Umbilical cord (tissue), 2 donors: ENCODE measurements around the gene PEPD. TPM values are rescaled to one million over a fixed set of nuclear protein-coding genes. Genes with fewer than 3 reads are reported as not detected.
A peak's percentile ranks its signal among the peaks of the same experiment; 100 is the strongest.

Experiments used
- DNase-seq: peaks from one replicate; pipeline ENCODE4 v3.0.0-alpha.2; 2015; ENCODE audit warnings: low spot score
- total RNA-seq: library from RNA; depleted of rRNA; stranded (reverse); fragments of >200 nt; gene quantifications from one replicate; pipeline ENCODE4 v1.2.3, GENCODE V29; 2014; ENCODE audit warnings: low replicate concordance; ENCODE audit not compliant: insufficient read depth

Gene PEPD
- total RNA-seq, 1 donor from 2014 or later: 32.3 TPM

- no peak for DNase-seq
Observed at GRCh38 chr19:33407716-33408115, 113.9 kb downstream of the PEPD start.

GRCh38 chr19:33407140-33407551, 114.4 kb downstream of the PEPD start:
- DNase-seq: no peak

GRCh38 chr19:33406521-33407139, 115.0 kb downstream of the PEPD start:
- DNase-seq: peak; percentile 53

GRCh38 chr19:33405553-33406461, 115.8 kb downstream of the PEPD start:
- no peak for DNase-seq

GRCh38 chr19:33405254-33405552, 116.4 kb downstream of the PEPD start:
- DNase-seq: no peak

GRCh38 chr19:33404506-33405253, 116.9 kb downstream of the PEPD start:
- peak; percentile 85 for DNase-seq

- DNase-seq: no peak
Observed at GRCh38 chr19:33403973-33404304, 117.7 kb downstream of the PEPD start.

- no peak for DNase-seq
Observed at GRCh38 chr19:33403221-33403972, 118.2 kb downstream of the PEPD start.

GRCh38 chr19:33402421-33403220, 119.0 kb downstream of the PEPD start:
- no peak for DNase-seq

GRCh38 chr19:33401683-33402420, 119.7 kb downstream of the PEPD start:
- DNase-seq: no peak

GRCh38 chr19:33400856-33401682, 120.5 kb downstream of the PEPD start:
- no peak for DNase-seq

GRCh38 chr19:33399745-33400681, 121.6 kb downstream of the PEPD start:
- no peak for DNase-seq

- no peak for DNase-seq
Observed at GRCh38 chr19:33399081-33399744, 122.4 kb downstream of the PEPD start.

- DNase-seq: no peak
Observed at GRCh38 chr19:33398361-33399060, 123.1 kb downstream of the PEPD start.

- DNase-seq: no peak
Observed at GRCh38 chr19:33397536-33398360, 123.8 kb downstream of the PEPD start.
